Stimulated activated CD8-positive, alpha-beta memory T cell treated with anti-CD3 and anti-CD28 coated beads, Interleukin-2, amount 100 ng/mL, for 1 hour (primary cell): ENCODE results near the gene MOAP1.
"Not testable (repeated sequence)": the region's sequence is repeated elsewhere in the genome, so short reads cannot be mapped to it uniquely, and the experiment has no call there.

ENCODE experiments used
- DNase-seq, 2 donors: peaks; one replicate each; pipeline ENCODE4 v3.0.0-alpha.2; 2020; ENCODE audit warnings: low read depth in 2 of 2

Gene MOAP1

DNA sequence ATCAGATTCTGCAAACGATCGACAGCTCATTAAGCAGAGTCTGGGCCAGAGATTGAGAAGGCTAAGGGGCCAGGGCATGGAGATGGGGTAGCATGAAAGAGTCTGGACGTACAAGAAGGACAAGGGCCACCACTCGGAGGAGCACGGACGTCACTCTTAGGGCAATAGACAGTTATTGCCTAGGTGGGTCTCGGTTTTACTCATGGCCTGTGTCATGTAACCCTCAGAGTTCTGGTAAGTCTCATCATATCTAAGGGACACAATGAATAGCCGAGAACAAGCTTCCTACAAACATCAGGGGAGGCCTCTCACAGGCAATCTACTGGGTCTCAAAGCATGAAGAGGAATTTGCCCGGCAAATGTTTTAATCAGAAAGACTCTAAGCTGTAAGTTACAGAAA, 38.6 kb downstream of the MOAP1 start:
- no peak for DNase-seq

DNA sequence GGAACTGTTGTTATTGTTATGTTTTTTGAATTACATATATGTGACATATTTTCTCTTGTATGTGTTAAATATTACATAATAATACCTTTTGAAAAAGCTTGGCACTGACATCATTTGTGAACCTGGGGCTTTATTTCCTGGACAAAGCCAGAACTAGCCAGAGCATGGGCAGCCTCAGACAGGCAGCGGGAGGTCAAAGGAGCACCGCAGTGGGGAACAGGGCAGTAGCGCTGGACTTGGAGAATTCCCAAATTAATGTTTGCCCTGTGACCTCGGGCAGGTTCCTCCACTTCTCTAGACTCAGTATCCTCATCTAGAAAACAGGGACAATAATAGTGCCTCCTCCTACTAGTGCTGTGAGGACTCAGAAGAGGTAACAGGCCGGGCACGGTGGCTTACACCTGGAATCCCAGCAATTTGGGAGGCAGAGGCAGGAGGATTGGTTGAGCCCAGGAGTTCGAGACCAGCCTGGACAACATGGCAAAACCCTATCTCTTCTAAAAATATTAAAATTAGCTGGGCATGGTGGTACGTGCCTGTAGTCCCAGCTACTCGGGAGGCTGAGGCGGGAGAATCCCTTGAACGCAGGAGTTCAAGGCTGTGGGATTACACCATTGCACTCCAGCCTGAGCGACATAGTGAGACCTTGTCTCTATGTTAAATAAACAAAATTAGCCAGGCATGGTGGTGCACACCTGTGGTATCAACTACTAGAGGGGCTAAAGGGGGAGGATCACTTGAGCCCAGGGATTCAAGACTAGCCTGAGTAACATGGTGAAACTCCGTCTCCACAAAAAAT, 41.6 kb downstream of the MOAP1 start:
- DNase-seq: no peak

DNA sequence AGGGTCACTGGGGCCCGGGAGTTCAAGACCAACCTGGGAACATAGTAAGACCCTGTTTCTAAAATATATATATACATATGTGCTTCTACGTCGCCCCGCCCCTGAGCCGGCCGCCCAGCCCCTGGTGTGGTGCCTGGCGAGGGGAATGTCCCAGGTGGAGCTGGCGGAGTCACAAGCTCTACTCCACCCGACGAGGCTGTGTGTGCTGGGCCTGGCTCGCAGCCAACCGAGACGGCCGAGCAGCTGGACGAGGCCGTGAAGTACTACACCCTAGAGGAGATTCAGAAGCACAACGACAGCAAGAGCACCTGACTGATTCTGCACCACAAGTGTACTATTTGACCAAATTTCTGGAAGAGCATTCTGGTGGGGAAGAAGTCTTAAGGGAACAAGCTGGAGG, 46.8 kb downstream of the MOAP1 start:
- no peak for DNase-seq

DNA sequence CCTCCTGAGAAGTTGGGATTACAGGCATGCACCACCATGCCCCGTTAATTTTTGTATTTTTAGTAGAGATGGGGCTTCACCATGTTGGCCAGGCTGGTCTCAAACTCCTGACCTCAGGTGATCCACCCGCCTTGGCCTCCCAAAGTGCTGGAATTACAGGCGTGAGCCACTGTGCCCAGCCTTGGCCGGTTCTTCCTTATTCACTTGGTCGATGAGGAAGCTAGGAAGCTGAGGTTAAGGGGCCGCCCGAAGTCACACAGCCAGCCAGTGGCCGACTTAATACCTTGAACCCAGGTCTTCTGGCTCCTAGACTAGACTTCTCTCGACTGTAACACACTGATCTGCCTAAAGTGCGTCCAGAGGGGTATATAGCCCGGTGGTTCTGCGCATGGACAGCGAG, 48.2 kb downstream of the MOAP1 start:
- DNase-seq: not testable (repeated sequence)

DNA sequence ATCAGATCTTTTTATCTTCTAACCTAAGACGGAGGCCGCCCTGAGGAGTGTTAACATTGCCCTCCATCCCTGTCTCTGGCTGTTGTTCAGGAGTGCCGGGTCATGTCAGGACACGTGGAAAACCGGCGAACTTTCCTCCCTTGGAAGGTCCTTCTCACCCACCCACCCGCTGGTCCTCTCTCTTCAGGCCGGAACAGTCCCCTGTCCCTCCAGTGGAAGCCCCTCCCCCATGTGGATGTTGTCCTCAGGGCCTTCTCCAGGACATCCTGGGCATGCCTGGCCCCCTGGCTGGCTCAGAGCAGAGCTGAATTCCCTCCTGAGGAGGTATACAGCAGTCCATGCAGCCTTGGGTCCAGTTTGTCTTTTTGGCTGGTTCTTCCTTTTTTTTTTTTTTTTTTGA, 48.7 kb downstream of the MOAP1 start:
- DNase-seq: no peak

DNA sequence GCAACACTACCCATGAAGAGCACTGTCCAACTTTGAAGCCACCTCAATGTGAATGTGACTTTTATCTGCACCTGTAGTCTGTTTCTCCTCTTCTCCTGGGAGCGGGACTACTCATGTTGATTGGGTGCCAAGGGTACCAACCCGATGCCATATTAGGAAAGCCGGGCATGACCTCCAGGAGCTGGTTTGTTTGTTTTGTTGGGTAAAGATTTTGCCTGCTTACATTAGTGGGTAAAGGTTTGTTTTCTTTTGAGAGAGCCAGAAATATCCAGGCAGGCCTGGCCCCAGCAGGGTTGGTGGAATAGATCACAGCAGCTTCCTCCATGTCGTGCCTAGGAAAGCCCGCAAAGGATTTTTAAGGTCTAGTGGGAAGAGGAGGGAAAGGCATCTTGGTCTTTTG, 49.3 kb downstream of the MOAP1 start:
- no peak for DNase-seq

DNA sequence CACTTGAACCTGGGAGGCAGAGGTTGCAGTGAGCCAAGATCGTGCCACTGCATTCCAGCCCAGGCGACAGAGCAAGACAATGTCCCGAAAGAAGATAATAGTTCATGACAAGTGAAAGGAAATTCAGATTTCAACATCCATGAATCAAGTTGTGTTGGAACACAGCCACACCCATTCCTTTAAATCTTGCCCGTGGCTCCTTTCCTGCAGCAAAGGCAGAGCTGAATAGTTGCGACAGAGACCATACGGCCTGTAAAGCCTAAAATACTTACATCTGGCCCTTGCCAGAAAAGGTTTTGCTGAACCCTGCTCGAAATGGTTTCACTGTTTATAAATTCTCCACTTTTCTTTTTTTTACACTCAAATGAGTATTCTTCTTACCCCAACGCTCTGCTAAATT, 51.2 kb downstream of the MOAP1 start:
- no peak for DNase-seq

DNA sequence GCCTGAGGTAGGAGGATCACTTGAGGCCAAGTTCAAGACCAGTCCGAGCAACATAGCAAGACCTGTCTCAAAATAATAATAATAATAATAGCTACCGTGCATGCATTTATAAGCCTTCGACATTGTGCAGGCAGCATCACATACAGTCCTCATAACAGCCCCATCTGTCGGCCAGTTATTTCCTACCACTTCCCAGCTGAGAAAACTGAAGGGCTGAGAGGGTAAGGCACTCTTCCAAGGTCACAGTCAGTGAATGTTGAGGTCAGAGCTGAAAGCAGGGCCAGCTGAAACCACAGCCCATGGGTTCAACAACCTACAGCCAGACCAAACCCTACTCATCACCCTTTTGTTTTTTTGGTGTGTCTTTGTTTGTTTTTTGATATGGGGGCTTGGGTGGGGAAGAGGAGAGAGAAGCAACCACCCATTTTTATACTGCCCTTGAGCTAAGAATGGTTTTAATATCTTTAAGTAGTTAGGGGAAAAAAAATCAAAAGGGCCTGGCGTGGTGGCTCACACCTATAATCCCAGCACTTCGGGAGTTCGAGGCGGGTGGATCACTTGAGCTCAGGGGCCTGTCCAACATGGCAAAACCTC, 52.1 kb downstream of the MOAP1 start:
- no peak for DNase-seq
